Thoracic aorta (tissue), 2 donors: ENCODE data around the gene KPTN. TPM values are rescaled to one million over a fixed set of nuclear protein-coding genes. Genes with fewer than 3 reads are reported as not detected.

ENCODE experiments used
- ATAC-seq: fragments of 150-250 bp; one replicate; pipeline ENCODE4 v1.8.0; 2017; ENCODE audit warnings: low read depth; ENCODE audit not compliant: insufficient number of reproducible peaks, low FRiP score
- DNase-seq: peaks from one replicate; pipeline ENCODE4 v3.0.0-alpha.2; 2020; ENCODE audit warnings: low spot score
- H3K27ac ChIP-seq, 2 donors: fragments of 200-600 bp; sonication (generic); 1 replicate in 1 of 2; 2 replicates in 1 of 2; pipeline ENCODE4 v1.5.1; 2016; ENCODE audit warnings: mild to moderate bottlenecking in 2 of 2, moderate library complexity in 2 of 2
- H3K27me3 ChIP-seq: fragments of 200-600 bp; sonication (generic); replicated peaks from 2 replicates; pipeline ENCODE4 v1.6.0; 2016; ENCODE audit warnings: mild to moderate bottlenecking; ENCODE audit not compliant: insufficient read depth
- H3K36me3 ChIP-seq: fragments of 200-600 bp; sonication (generic); one replicate; pipeline ENCODE4 v1.5.1; 2016
- H3K4me1 ChIP-seq, 2 donors: fragments of 200-600 bp; sonication (generic); 1 replicate in 1 of 2; 2 replicates in 1 of 2; pipeline versions ENCODE4 v1.5.1 to v1.6.0; 2016; ENCODE audit warnings: low read depth in 2 of 2, mild to moderate bottlenecking in 1 of 2; ENCODE audit not compliant: control insufficient read depth in 1 of 2
- H3K4me3 ChIP-seq: fragments of 200-600 bp; sonication (generic); 2 replicates; pipeline ENCODE4 v1.5.1; 2016; ENCODE audit warnings: mild to moderate bottlenecking
- H3K9me3 ChIP-seq: fragments of 200-600 bp; sonication (generic); 2 replicates; pipeline ENCODE4 v1.5.1; 2016
- CTCF ChIP-seq: fragments of 200-600 bp; sonication (generic); IDR thresholded peaks from one replicate; pipeline ENCODE4 v1.5.1; 2019; ENCODE audit warnings: antibody characterized with exemption
- total RNA-seq, 2 donors: library from RNA; depleted of rRNA; stranded (reverse); fragments of >200 nt; gene quantifications; one replicate each; pipeline versions ENCODE4 v1.1.0 to v1.2.3, GENCODE V29; 2016

Gene KPTN
- total RNA-seq, 2 donors from 2014 or later, result 0.95 to 1.2 TPM

GRCh38 chr19:47470447-47471195, 13.4 kb downstream of the KPTN start:
- Histone ChIP-seq H3K4me3 (no peak overlapping the region), H3K27ac (no peak overlapping the region), H3K4me1 (peaks cover 8 to 37% of the 10 kb centered on the region in 2 donors), H3K9me3 (no peaks in the 10 kb centered on the region), H3K36me3 (no peaks in the 10 kb centered on the region), H3K27me3 (no peaks in the 10 kb centered on the region)
- no peak for ATAC-seq
- TF ChIP-seq CTCF, result no peak
- no peak for DNase-seq

- H3K36me3 ChIP-seq, result no peaks in the 10 kb centered on the region
- no peak for DNase-seq
- H3K9me3 ChIP-seq, result no peaks in the 10 kb centered on the region
- no peak for ATAC-seq
- no peak overlapping the region for H3K4me3 ChIP-seq
- H3K4me1 ChIP-seq, result peaks cover 8 to 37% of the 10 kb centered on the region in 2 donors
- H3K27me3 ChIP-seq, result no peaks in the 10 kb centered on the region
- TF ChIP-seq CTCF, result no peak
- no peak overlapping the region for H3K27ac ChIP-seq
Measured at GRCh38 chr19:47469719-47470118, 14.3 kb downstream of the KPTN start.

- no peak for TF ChIP-seq CTCF
- DNase-seq, result no peak
- Histone ChIP-seq H3K27me3 (no peaks in the 10 kb centered on the region), H3K4me3 (no peak overlapping the region), H3K9me3 (no peaks in the 10 kb centered on the region), H3K4me1 (peaks cover 8 to 37% of the 10 kb centered on the region in 2 donors), H3K36me3 (no peaks in the 10 kb centered on the region), H3K27ac (no peak overlapping the region)
- no peak for ATAC-seq
Measured at GRCh38 chr19:47469363-47469700, 14.7 kb downstream of the KPTN start.

GRCh38 chr19:47467914-47468313, 16.1 kb downstream of the KPTN start:
- Histone ChIP-seq H3K27ac (no peak overlapping the region), H3K27me3 (no peaks in the 10 kb centered on the region)
- no peak for ATAC-seq

GRCh38 chr19:47465957-47466356, 18.1 kb downstream of the KPTN start:
- no peaks in the 10 kb centered on the region for H3K27me3 ChIP-seq

More at GRCh38 chr19:47467914-47468313, 16.1 kb downstream of the KPTN start:
- H3K4me1 ChIP-seq, result peaks cover 8 to 30% of the 10 kb centered on the region in 2 donors
- H3K9me3 ChIP-seq, result no peaks in the 10 kb centered on the region
- no peak for TF ChIP-seq CTCF
- H3K36me3 ChIP-seq, result no peaks in the 10 kb centered on the region
- DNase-seq, result no peak
- no peak overlapping the region for H3K4me3 ChIP-seq

More at GRCh38 chr19:47465957-47466356, 18.1 kb downstream of the KPTN start:
- Histone ChIP-seq H3K4me1 (peaks cover 0 to 13% of the 10 kb centered on the region in 2 donors), H3K36me3 (no peaks in the 10 kb centered on the region), H3K9me3 (no peaks in the 10 kb centered on the region), H3K4me3 (no peak overlapping the region), H3K27ac (no peak overlapping the region)
- TF ChIP-seq CTCF, result no peak
- DNase-seq, result no peak
- ATAC-seq, result no peak
